Measurements from ENCODE around the gene CATSPERB.
"Not testable (repeated sequence)": the region's sequence is repeated elsewhere in the genome, so short reads cannot be mapped to it uniquely, and the experiment has no call there.

The CATSPERB gene

GRCh38 chr14:91679273-91679672, 52.6 kb downstream of the CATSPERB start:
- CTCF ChIA-PET: no interaction called here
- Histone ChIP-seq H3K36me3 (ENCODE audit: control insufficient read depth in 4 of 4, insufficient read depth in 4 of 4, low read length in 3 of 4) (no peaks in the 10 kb centered on the region), H3K4me1 (ENCODE audit: control extremely low read depth in 1 of 4, control insufficient read depth in 4 of 4, insufficient read depth in 4 of 4, low read length in 3 of 4) (peaks cover 0 to 10% (median 4%) of the 10 kb centered on the region in 4 experiments), H3K27me3 (replicated peaks in 2 of 5; ENCODE audit: control insufficient read depth in 4 of 5, insufficient read depth in 5 of 5, low read length in 4 of 5) (no peaks in the 10 kb centered on the region), H3K4me3 (ENCODE audit: control insufficient read depth in 1 of 7, extremely low read depth in 1 of 7, insufficient read depth in 4 of 7, low read depth in 2 of 7, low read length in 6 of 7) (no peak overlapping the region), H3K9me3 (ENCODE audit: control extremely low read depth in 1 of 5, control insufficient read depth in 4 of 5, insufficient read depth in 2 of 5, low read depth in 1 of 5, low read length in 4 of 5) (peaks cover 0 to 8% (median 2%) of the 10 kb centered on the region in 5 experiments), H3K27ac (ENCODE audit: insufficient read depth in 1 of 2, low read depth in 1 of 2, low read length in 2 of 2, poor library complexity in 1 of 2, severe bottlenecking in 2 of 2) (no peak overlapping the region)
- POLR2A ChIA-PET: no interaction called here
- DNase-seq: no peak

- Histone ChIP-seq H3K9me3 (ENCODE audit: control extremely low read depth in 1 of 5, control insufficient read depth in 4 of 5, insufficient read depth in 2 of 5, low read depth in 1 of 5, low read length in 4 of 5) (peaks cover 0 to 11% (median 3%) of the 10 kb centered on the region in 5 experiments), H3K4me1 (ENCODE audit: control extremely low read depth in 1 of 4, control insufficient read depth in 4 of 4, insufficient read depth in 4 of 4, low read length in 3 of 4) (peaks cover 0 to 10% (median 4%) of the 10 kb centered on the region in 4 experiments)
- H3K27me3 ChIP-seq (replicated peaks in 2 of 5; ENCODE audit: control insufficient read depth in 4 of 5, insufficient read depth in 5 of 5, low read length in 4 of 5); H3K36me3 ChIP-seq (ENCODE audit: control insufficient read depth in 4 of 4, insufficient read depth in 4 of 4, low read length in 3 of 4); POLR2A ChIA-PET; H3K27ac ChIP-seq (ENCODE audit: insufficient read depth in 1 of 2, low read depth in 1 of 2, low read length in 2 of 2, poor library complexity in 1 of 2, severe bottlenecking in 2 of 2); H3K4me3 ChIP-seq (ENCODE audit: control insufficient read depth in 1 of 7, extremely low read depth in 1 of 7, insufficient read depth in 4 of 7, low read depth in 2 of 7, low read length in 6 of 7); DNase-seq: not testable (repeated sequence)
- CTCF ChIA-PET: interaction anchor here (1.0 kb wide), 1 partner anchor 181 kb away, joined by 3 read pairs; no protein-coding TSS in a partner anchor
- WGBS (ENCODE audit: insufficient coverage): no CpG with 5 or more reads among the region's 3 CpGs
Measured at GRCh38 chr14:91677687-91678086, 54.2 kb downstream of the CATSPERB start.

GRCh38 chr14:91674911-91675310, 57.0 kb downstream of the CATSPERB start:
- POLR2A ChIA-PET: no interaction called here
- Histone ChIP-seq H3K27me3 (replicated peaks in 2 of 5; ENCODE audit: control insufficient read depth in 4 of 5, insufficient read depth in 5 of 5, low read length in 4 of 5) (no peaks in the 10 kb centered on the region), H3K4me3 (ENCODE audit: control insufficient read depth in 1 of 7, extremely low read depth in 1 of 7, insufficient read depth in 4 of 7, low read depth in 2 of 7, low read length in 6 of 7) (no peak overlapping the region), H3K9me3 (ENCODE audit: control extremely low read depth in 1 of 5, control insufficient read depth in 4 of 5, insufficient read depth in 2 of 5, low read depth in 1 of 5, low read length in 4 of 5) (peaks cover 0 to 11% (median 3%) of the 10 kb centered on the region in 5 experiments), H3K4me1 (ENCODE audit: control extremely low read depth in 1 of 4, control insufficient read depth in 4 of 4, insufficient read depth in 4 of 4, low read length in 3 of 4) (no peaks in the 10 kb centered on the region), H3K36me3 (ENCODE audit: control insufficient read depth in 4 of 4, insufficient read depth in 4 of 4, low read length in 3 of 4) (no peaks in the 10 kb centered on the region), H3K27ac (ENCODE audit: insufficient read depth in 1 of 2, low read depth in 1 of 2, low read length in 2 of 2, poor library complexity in 1 of 2, severe bottlenecking in 2 of 2) (no peak overlapping the region)
- DNase-seq: no peak
- CTCF ChIA-PET: no interaction called here
- WGBS (ENCODE audit: insufficient coverage): 100% methylated on average over 3 of the region's 3 CpGs

- H3K27me3 ChIP-seq (replicated peaks in 2 of 5; ENCODE audit: control insufficient read depth in 4 of 5, insufficient read depth in 5 of 5, low read length in 4 of 5): no peaks in the 10 kb centered on the region
- CTCF ChIA-PET: interaction anchor here (1.5 to 1.9 kb wide), 2 partner anchors 241 to 327 kb away, joined by 4 to 5 read pairs; no protein-coding TSS in a partner anchor
- POLR2A ChIA-PET: interaction anchor here (0.6 kb wide), 1 partner anchor 1013 kb away, joined by 3 read pairs; no protein-coding TSS in a partner anchor
Measured at GRCh38 chr14:91669867-91670266, 62.0 kb downstream of the CATSPERB start.

GRCh38 chr14:91667101-91667500, 64.8 kb downstream of the CATSPERB start:
- WGBS (ENCODE audit: insufficient coverage): 14% methylated on average over 2 of the region's 2 CpGs
- not testable (repeated sequence) for H3K27ac ChIP-seq (ENCODE audit: insufficient read depth in 1 of 2, low read depth in 1 of 2, low read length in 2 of 2, poor library complexity in 1 of 2, severe bottlenecking in 2 of 2)

More at GRCh38 chr14:91669867-91670266, 62.0 kb downstream of the CATSPERB start:
- H3K4me3 ChIP-seq (ENCODE audit: control insufficient read depth in 1 of 7, extremely low read depth in 1 of 7, insufficient read depth in 4 of 7, low read depth in 2 of 7, low read length in 6 of 7): no peak overlapping the region
- H3K27ac ChIP-seq (ENCODE audit: insufficient read depth in 1 of 2, low read depth in 1 of 2, low read length in 2 of 2, poor library complexity in 1 of 2, severe bottlenecking in 2 of 2): no peak overlapping the region
- DNase-seq: no peak
- H3K4me1 ChIP-seq (ENCODE audit: control extremely low read depth in 1 of 4, control insufficient read depth in 4 of 4, insufficient read depth in 4 of 4, low read length in 3 of 4): peaks cover 0 to 5% (median 2%) of the 10 kb centered on the region in 4 experiments
- H3K9me3 ChIP-seq (ENCODE audit: control extremely low read depth in 1 of 5, control insufficient read depth in 4 of 5, insufficient read depth in 2 of 5, low read depth in 1 of 5, low read length in 4 of 5): peaks cover 0 to 3% (median 0%) of the 10 kb centered on the region in 5 experiments
- H3K36me3 ChIP-seq (ENCODE audit: control insufficient read depth in 4 of 4, insufficient read depth in 4 of 4, low read length in 3 of 4): no peaks in the 10 kb centered on the region
- WGBS (ENCODE audit: insufficient coverage): 93% methylated on average over 2 of the region's 2 CpGs

GRCh38 chr14:91660790-91661189, 71.1 kb downstream of the CATSPERB start:
- H3K36me3 ChIP-seq (ENCODE audit: control insufficient read depth in 4 of 4, insufficient read depth in 4 of 4, low read length in 3 of 4): no peaks in the 10 kb centered on the region
- H3K4me1 ChIP-seq (ENCODE audit: control extremely low read depth in 1 of 4, control insufficient read depth in 4 of 4, insufficient read depth in 4 of 4, low read length in 3 of 4): no peaks in the 10 kb centered on the region
- no CpG with 5 or more reads among the region's 2 CpGs for WGBS (ENCODE audit: insufficient coverage)
- ChIA-PET CTCF (no interaction called here), POLR2A (no interaction called here)
- peaks cover 0 to 2% (median 0%) of the 10 kb centered on the region in 5 experiments for H3K9me3 ChIP-seq (ENCODE audit: control extremely low read depth in 1 of 5, control insufficient read depth in 4 of 5, insufficient read depth in 2 of 5, low read depth in 1 of 5, low read length in 4 of 5)
- H3K27ac ChIP-seq (ENCODE audit: insufficient read depth in 1 of 2, low read depth in 1 of 2, low read length in 2 of 2, poor library complexity in 1 of 2, severe bottlenecking in 2 of 2): no peak overlapping the region
- H3K27me3 ChIP-seq (replicated peaks in 2 of 5; ENCODE audit: control insufficient read depth in 4 of 5, insufficient read depth in 5 of 5, low read length in 4 of 5): no peaks in the 10 kb centered on the region
- no peak for DNase-seq
- no peak overlapping the region for H3K4me3 ChIP-seq (ENCODE audit: control insufficient read depth in 1 of 7, extremely low read depth in 1 of 7, insufficient read depth in 4 of 7, low read depth in 2 of 7, low read length in 6 of 7)

More at GRCh38 chr14:91667101-91667500, 64.8 kb downstream of the CATSPERB start:
- H3K27me3 ChIP-seq (replicated peaks in 2 of 5; ENCODE audit: control insufficient read depth in 4 of 5, insufficient read depth in 5 of 5, low read length in 4 of 5); H3K4me1 ChIP-seq (ENCODE audit: control extremely low read depth in 1 of 4, control insufficient read depth in 4 of 4, insufficient read depth in 4 of 4, low read length in 3 of 4); H3K4me3 ChIP-seq (ENCODE audit: control insufficient read depth in 1 of 7, extremely low read depth in 1 of 7, insufficient read depth in 4 of 7, low read depth in 2 of 7, low read length in 6 of 7); H3K36me3 ChIP-seq (ENCODE audit: control insufficient read depth in 4 of 4, insufficient read depth in 4 of 4, low read length in 3 of 4); CTCF ChIA-PET; H3K9me3 ChIP-seq (ENCODE audit: control extremely low read depth in 1 of 5, control insufficient read depth in 4 of 5, insufficient read depth in 2 of 5, low read depth in 1 of 5, low read length in 4 of 5); POLR2A ChIA-PET: not testable (repeated sequence)
- peak; percentile 29 to 78 (median 70) for DNase-seq

- no CpG with 5 or more reads among the region's 1 CpG for WGBS (ENCODE audit: insufficient coverage)
Measured at GRCh38 chr14:91654836-91655235, 77.0 kb downstream of the CATSPERB start.

More at GRCh38 chr14:91654836-91655235, 77.0 kb downstream of the CATSPERB start:
- Histone ChIP-seq H3K4me3 (ENCODE audit: control insufficient read depth in 1 of 7, extremely low read depth in 1 of 7, insufficient read depth in 4 of 7, low read depth in 2 of 7, low read length in 6 of 7) (no peak overlapping the region), H3K27ac (ENCODE audit: insufficient read depth in 1 of 2, low read depth in 1 of 2, low read length in 2 of 2, poor library complexity in 1 of 2, severe bottlenecking in 2 of 2) (no peak overlapping the region), H3K36me3 (ENCODE audit: control insufficient read depth in 4 of 4, insufficient read depth in 4 of 4, low read length in 3 of 4) (no peaks in the 10 kb centered on the region), H3K27me3 (replicated peaks in 2 of 5; ENCODE audit: control insufficient read depth in 4 of 5, insufficient read depth in 5 of 5, low read length in 4 of 5) (no peaks in the 10 kb centered on the region), H3K4me1 (ENCODE audit: control extremely low read depth in 1 of 4, control insufficient read depth in 4 of 4, insufficient read depth in 4 of 4, low read length in 3 of 4) (no peaks in the 10 kb centered on the region), H3K9me3 (ENCODE audit: control extremely low read depth in 1 of 5, control insufficient read depth in 4 of 5, insufficient read depth in 2 of 5, low read depth in 1 of 5, low read length in 4 of 5) (peaks cover 0 to 2% (median 0%) of the 10 kb centered on the region in 5 experiments)
- ChIA-PET CTCF (no interaction called here), POLR2A (no interaction called here)
- no peak for DNase-seq
